Neural crest cell (in vitro differentiated cells): ENCODE measurements around the gene BMPR1A. TPM values are rescaled to one million over a fixed set of nuclear protein-coding genes. Genes with fewer than 3 reads are reported as not detected.

Source experiments
- DNase-seq: peaks from one replicate; pipeline ENCODE4 v3.0.0; 2021; ENCODE audit warnings: low read depth, mixed read lengths, low spot score
- H3K27ac Mint-ChIP-seq: one replicate; pipeline ENCODE4 v1.8.0; 2021; ENCODE audit warnings: mild to moderate bottlenecking, mixed read lengths; ENCODE audit not compliant: unreplicated experiment
- H3K27me3 Mint-ChIP-seq: 2 replicates; pipeline ENCODE4 v1.8.0; 2021; ENCODE audit warnings: low read depth, mild to moderate bottlenecking, mixed read lengths
- H3K36me3 Mint-ChIP-seq: 2 replicates; pipeline ENCODE4 v1.8.0; 2021; ENCODE audit warnings: low read depth, mild to moderate bottlenecking, mixed read lengths
- H3K4me1 Mint-ChIP-seq: 2 replicates; pipeline ENCODE4 v1.8.0; 2021; ENCODE audit warnings: mixed read lengths
- H3K4me3 Mint-ChIP-seq: one replicate; pipeline ENCODE4 v1.8.0; 2021; ENCODE audit warnings: mild to moderate bottlenecking, mixed read lengths
- H3K9me3 Mint-ChIP-seq: 2 replicates; pipeline ENCODE4 v1.8.0; 2021; ENCODE audit warnings: mixed read lengths
- total RNA-seq: library from RNA; stranded (reverse); gene quantifications from 2 replicates; pipeline ENCODE4 v1.2.1, GENCODE V29; 2021
- TF ChIP-seq, protein P1 (sequence below): fragments of 200-600 bp; sonication (generic); conservative IDR thresholded peaks from 2 replicates; pipeline ENCODE4 v1.5.0; 2021; ENCODE audit warnings: antibody characterized with exemption, mild to moderate bottlenecking

BMPR1A gene
- total RNA-seq, 1 donor from 2014 or later: 78.6 TPM

- no peaks in the 10 kb centered on the region for H3K4me1 Mint-ChIP-seq
- TF ChIP-seq, protein P1, sequence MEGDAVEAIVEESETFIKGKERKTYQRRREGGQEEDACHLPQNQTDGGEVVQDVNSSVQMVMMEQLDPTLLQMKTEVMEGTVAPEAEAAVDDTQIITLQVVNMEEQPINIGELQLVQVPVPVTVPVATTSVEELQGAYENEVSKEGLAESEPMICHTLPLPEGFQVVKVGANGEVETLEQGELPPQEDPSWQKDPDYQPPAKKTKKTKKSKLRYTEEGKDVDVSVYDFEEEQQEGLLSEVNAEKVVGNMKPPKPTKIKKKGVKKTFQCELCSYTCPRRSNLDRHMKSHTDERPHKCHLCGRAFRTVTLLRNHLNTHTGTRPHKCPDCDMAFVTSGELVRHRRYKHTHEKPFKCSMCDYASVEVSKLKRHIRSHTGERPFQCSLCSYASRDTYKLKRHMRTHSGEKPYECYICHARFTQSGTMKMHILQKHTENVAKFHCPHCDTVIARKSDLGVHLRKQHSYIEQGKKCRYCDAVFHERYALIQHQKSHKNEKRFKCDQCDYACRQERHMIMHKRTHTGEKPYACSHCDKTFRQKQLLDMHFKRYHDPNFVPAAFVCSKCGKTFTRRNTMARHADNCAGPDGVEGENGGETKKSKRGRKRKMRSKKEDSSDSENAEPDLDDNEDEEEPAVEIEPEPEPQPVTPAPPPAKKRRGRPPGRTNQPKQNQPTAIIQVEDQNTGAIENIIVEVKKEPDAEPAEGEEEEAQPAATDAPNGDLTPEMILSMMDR: no peak
- no peaks in the 10 kb centered on the region for H3K9me3 Mint-ChIP-seq
- no peaks in the 10 kb centered on the region for H3K27me3 Mint-ChIP-seq
- no peaks in the 10 kb centered on the region for H3K36me3 Mint-ChIP-seq
- no peak for DNase-seq
- H3K27ac Mint-ChIP-seq: no peak overlapping the region
- H3K4me3 Mint-ChIP-seq: no peak overlapping the region
Observed at GRCh38 chr10:86981716-86982115, 225.3 kb downstream of the BMPR1A start.

Other genes starting within 250 kb of the BMPR1A start
- 54.0 and 55.4 TPM in 2 replicates for gene WAPL, start 234.8 kb upstream of the BMPR1A start, total RNA-seq
- not detected in 2 replicates for gene OPN4, start 102.1 kb upstream of the BMPR1A start, total RNA-seq
- gene LDB3, start 88.1 kb upstream of the BMPR1A start, total RNA-seq: 0.56 and 1.0 TPM in 2 replicates
- 0.27 and 0.40 TPM in 2 replicates for gene MMRN2, start 201.0 kb downstream of the BMPR1A start, total RNA-seq
- 7.8 and 8.2 TPM in 2 replicates for gene SNCG, start 202.0 kb downstream of the BMPR1A start, total RNA-seq
- gene ADIRF, start 211.9 kb downstream of the BMPR1A start, total RNA-seq: not detected in 2 replicates